Measurements from ENCODE around the gene SLC9C1. TPM values are rescaled to one million over a fixed set of nuclear protein-coding genes. Genes with fewer than 3 reads are reported as not detected.

SLC9C1 gene
- total RNA-seq, 2 experiments from 2014 or later: not detected

- H3K9me3 Mint-ChIP-seq: no peaks in the 10 kb centered on the region
- no peaks in the 10 kb centered on the region for H3K36me3 Mint-ChIP-seq (ENCODE audit: low read depth)
- no peak overlapping the region for H3K4me3 Mint-ChIP-seq
- POLR2A ChIA-PET: interaction anchor here (1.1 kb wide), 1 partner anchor 23 kb away, joined by 3 read pairs; no protein-coding TSS in a partner anchor
- CTCF ChIA-PET: interaction anchor here (1.0 to 5.5 kb wide), 20 partner anchors 9 to 423 kb away, joined by 3 to 39 read pairs (median 4); partner anchors contain the start of genes CD200 and SLC9C1
- peaks cover 57% of the 10 kb centered on the region for H3K4me1 Mint-ChIP-seq (ENCODE audit: low read depth)
- DNase-seq (peak; percentile 65), ATAC-seq (no peak)
- TF ChIP-seq CTCF (IDR thresholded peaks at IDR 0.05): peak; percentile 75
- peak overlapping the region; percentile 44 for H3K27ac Mint-ChIP-seq
- intact Hi-C loops (cut with micrococcal nuclease): loop anchor here (5.0 to 10.0 kb wide), 2 partner anchors 158 to 380 kb away; partner anchors contain the start of gene SLC9C1
- H3K27me3 Mint-ChIP-seq: no peaks in the 10 kb centered on the region
Observed at GRCh38 chr3:112136959-112137693, 156.9 kb downstream of the SLC9C1 start.

- CTCF ChIA-PET: interaction anchor here (1.0 to 5.5 kb wide), 9 partner anchors 11 to 395 kb away, joined by 3 to 39 read pairs (median 9); partner anchors contain the start of genes CD200 and SLC9C1
- POLR2A ChIA-PET: no interaction called here
- no peak for TF ChIP-seq CTCF (IDR thresholded peaks at IDR 0.05)
- ATAC-seq (no peak), DNase-seq (no peak)
- H3K4me1 Mint-ChIP-seq (ENCODE audit: low read depth): peaks cover 58% of the 10 kb centered on the region
- H3K9me3 Mint-ChIP-seq: no peaks in the 10 kb centered on the region
- H3K27me3 Mint-ChIP-seq: no peaks in the 10 kb centered on the region
- H3K36me3 Mint-ChIP-seq (ENCODE audit: low read depth): peaks cover 1% of the 10 kb centered on the region
- peak overlapping the region; percentile 4 for H3K27ac Mint-ChIP-seq
- intact Hi-C loops (cut with micrococcal nuclease): loop anchor here (5.0 to 10.0 kb wide), 2 partner anchors 159 to 381 kb away; partner anchors contain the start of gene SLC9C1
- no peak overlapping the region for H3K4me3 Mint-ChIP-seq
Observed at GRCh38 chr3:112136046-112136445, 158.0 kb downstream of the SLC9C1 start.

- Mint-ChIP-seq H3K4me1 (ENCODE audit: low read depth) (peaks cover 65% of the 10 kb centered on the region), H3K27ac (peak overlapping the region; percentile 96), H3K27me3 (no peaks in the 10 kb centered on the region), H3K4me3 (no peak overlapping the region), H3K36me3 (ENCODE audit: low read depth) (peaks cover 1% of the 10 kb centered on the region), H3K9me3 (no peaks in the 10 kb centered on the region)
- DNase-seq: peak; percentile 31
- ChIA-PET POLR2A (no interaction called here), CTCF (interaction anchor here (1.5 to 5.5 kb wide), 4 partner anchors 23 to 199 kb away, joined by 3 to 39 read pairs (median 8); partner anchors contain the start of gene CD200)
- intact Hi-C loops (cut with micrococcal nuclease): loop anchor here (5.0 to 10.0 kb wide), 2 partner anchors 160 to 383 kb away; partner anchors contain the start of gene SLC9C1
- ATAC-seq: peak; percentile 21
- TF ChIP-seq CTCF (IDR thresholded peaks at IDR 0.05): no peak
Observed at GRCh38 chr3:112134335-112135124, 159.5 kb downstream of the SLC9C1 start.

DNA sequence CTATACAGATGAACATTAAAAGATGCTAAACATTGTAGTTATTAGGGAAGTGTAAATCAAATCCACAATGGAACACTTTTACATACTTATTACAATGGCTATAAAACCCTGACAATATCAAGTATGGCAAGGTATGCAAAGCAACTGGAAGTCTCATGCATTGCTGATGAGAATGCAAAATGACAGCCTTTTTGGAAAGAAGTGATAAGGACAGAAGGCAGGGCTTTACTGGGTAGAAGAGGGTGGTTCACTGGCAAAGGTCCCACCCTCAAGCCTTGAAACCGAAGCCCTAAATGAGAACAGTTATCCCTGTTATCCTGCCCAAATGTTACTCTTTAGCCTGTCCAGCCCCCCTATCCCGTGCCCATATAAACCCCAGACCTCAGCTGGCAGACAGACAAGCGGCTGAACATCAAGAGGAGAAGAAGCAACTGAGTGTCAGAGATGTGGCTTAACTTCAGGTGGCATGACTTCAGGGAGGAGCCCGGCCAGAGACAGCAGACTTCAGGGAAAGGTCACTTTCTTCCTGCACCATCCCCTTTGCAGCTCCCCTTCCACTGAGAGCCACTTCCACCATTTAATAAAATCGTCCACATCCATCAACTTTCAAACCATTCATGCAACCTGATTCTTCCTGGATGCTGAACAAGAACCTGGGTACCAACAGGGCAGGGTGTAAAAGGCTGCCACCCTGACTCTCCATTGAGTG lies 160.2 kb downstream of the SLC9C1 start:
- ATAC-seq: no peak
- peak overlapping the region; percentile 96 for H3K27ac Mint-ChIP-seq
- no peak for TF ChIP-seq CTCF (IDR thresholded peaks at IDR 0.05)
- ChIA-PET CTCF (interaction anchor here (1.4 to 2.5 kb wide), 4 partner anchors 15 to 200 kb away, joined by 3 to 9 read pairs (median 5); partner anchors contain the start of gene CD200), POLR2A (no interaction called here)
- H3K4me1 Mint-ChIP-seq (ENCODE audit: low read depth): peaks cover 72% of the 10 kb centered on the region
- intact Hi-C loops (cut with micrococcal nuclease): loop anchor here (10.0 kb wide), 1 partner anchor 161 kb away; the partner anchor contains the start of gene SLC9C1
- H3K36me3 Mint-ChIP-seq (ENCODE audit: low read depth): peaks cover 1% of the 10 kb centered on the region
- no peak for DNase-seq
- H3K4me3 Mint-ChIP-seq: peak overlapping the region; percentile 88
- no peaks in the 10 kb centered on the region for H3K9me3 Mint-ChIP-seq
- H3K27me3 Mint-ChIP-seq: no peaks in the 10 kb centered on the region

Measured in activated CD8-positive, alpha-beta T cell treated with anti-CD3 and anti-CD28 coated beads for 36 hours (primary cell).